Activated naive CD4-positive, alpha-beta T cell (primary cell): ENCODE measurements around the gene NRF1.
"Not testable (repeated sequence)": the region's sequence is repeated elsewhere in the genome, so short reads cannot be mapped to it uniquely, and the experiment has no call there.

Experiments
- DNase-seq, 4 experiments: peaks; one replicate each; lab custom pipeline; 2025; lab: John Stamatoyannopoulos, UW

Gene NRF1

GRCh38 chr7:129611246-129612111 lies at the start of gene NRF1:
TSS of gene NRF1 (plus strand) at chr7:129611720. CDS start at chr7:129657352, 45,632 bp downstream.
- DNase-seq, result peak; percentile 79 to 92 (median 81)

GRCh38 chr7:129566323-129566722 lies 45.2 kb upstream of the NRF1 start:
- not testable (repeated sequence) for DNase-seq

- no peak for DNase-seq
Observed at GRCh38 chr7:129567377-129567776, 44.1 kb upstream of the NRF1 start.

- DNase-seq, result no peak
Observed at GRCh38 chr7:129568240-129568639, 43.3 kb upstream of the NRF1 start.

GRCh38 chr7:129569326-129569725 lies 42.2 kb upstream of the NRF1 start:
- DNase-seq, result no peak

- DNase-seq, result no peak
Observed at GRCh38 chr7:129569811-129570215, 41.7 kb upstream of the NRF1 start.

GRCh38 chr7:129571201-129571600 lies 40.3 kb upstream of the NRF1 start:
- no peak for DNase-seq

- DNase-seq, result no peak
Observed at GRCh38 chr7:129572205-129572604, 39.3 kb upstream of the NRF1 start.

- DNase-seq, result no peak
Observed at GRCh38 chr7:129574487-129574886, 37.0 kb upstream of the NRF1 start.

- DNase-seq, result no peak
Observed at GRCh38 chr7:129575699-129576098, 35.8 kb upstream of the NRF1 start.

- DNase-seq, result no peak
Observed at GRCh38 chr7:129576138-129576537, 35.4 kb upstream of the NRF1 start.

GRCh38 chr7:129578829-129579228 lies 32.7 kb upstream of the NRF1 start:
- no peak for DNase-seq

- not testable (repeated sequence) for DNase-seq
Observed at GRCh38 chr7:129586179-129586578, 25.3 kb upstream of the NRF1 start.

GRCh38 chr7:129588268-129588667 lies 23.3 kb upstream of the NRF1 start:
- DNase-seq, result no peak

- DNase-seq, result no peak
Observed at GRCh38 chr7:129591868-129592267, 19.7 kb upstream of the NRF1 start.

GRCh38 chr7:129596386-129596785 lies 15.1 kb upstream of the NRF1 start:
- not testable (repeated sequence) for DNase-seq

GRCh38 chr7:129597672-129598071 lies 13.8 kb upstream of the NRF1 start:
- DNase-seq, result no peak

GRCh38 chr7:129599174-129599573 lies 12.3 kb upstream of the NRF1 start:
- no peak for DNase-seq

GRCh38 chr7:129603594-129603993 lies 7.9 kb upstream of the NRF1 start:
- not testable (repeated sequence) for DNase-seq

- not testable (repeated sequence) for DNase-seq
Observed at GRCh38 chr7:129604021-129604420, 7.5 kb upstream of the NRF1 start.

- DNase-seq, result no peak
Observed at GRCh38 chr7:129604713-129605437, 6.6 kb upstream of the NRF1 start.

GRCh38 chr7:129605960-129606614 lies 5.4 kb upstream of the NRF1 start:
- DNase-seq, result no peak

- no peak for DNase-seq
Observed at GRCh38 chr7:129606803-129607202, 4.7 kb upstream of the NRF1 start.
